ENCODE results near the gene ESD.
"Not testable (repeated sequence)": the region's sequence is repeated elsewhere in the genome, so short reads cannot be mapped to it uniquely, and the experiment has no call there.

ESD gene

GRCh38 chr13:46796515-46797474 lies at the start of gene ESD:
TSS of gene ESD (minus strand) at chr13:46797161. CDS start at chr13:46791413, 5,748 bp downstream.
- peak; percentile 79 for DNase-seq (ENCODE audit: low read depth)

GRCh38 chr13:46846726-46847125 lies 49.8 kb upstream of the ESD start:
- no peak for DNase-seq (ENCODE audit: low read depth)

- no peak for DNase-seq (ENCODE audit: low read depth)
Measured at GRCh38 chr13:46845146-46845545, 48.2 kb upstream of the ESD start.

- DNase-seq (ENCODE audit: low read depth), result no peak
Measured at GRCh38 chr13:46844431-46844830, 47.5 kb upstream of the ESD start.

GRCh38 chr13:46839399-46839798 lies 42.4 kb upstream of the ESD start:
- DNase-seq (ENCODE audit: low read depth), result no peak

- no peak for DNase-seq (ENCODE audit: low read depth)
Measured at GRCh38 chr13:46834657-46835056, 37.7 kb upstream of the ESD start.

- peak; percentile 15 for DNase-seq (ENCODE audit: low read depth)
Measured at GRCh38 chr13:46831588-46832194, 34.7 kb upstream of the ESD start.

GRCh38 chr13:46830405-46831005 lies 33.5 kb upstream of the ESD start:
- DNase-seq (ENCODE audit: low read depth), result no peak

GRCh38 chr13:46822551-46822950 lies 25.6 kb upstream of the ESD start:
- DNase-seq (ENCODE audit: low read depth), result no peak

- DNase-seq (ENCODE audit: low read depth), result no peak
Measured at GRCh38 chr13:46817838-46818476, 21.0 kb upstream of the ESD start.

GRCh38 chr13:46817095-46817494 lies 20.1 kb upstream of the ESD start:
- DNase-seq (ENCODE audit: low read depth), result no peak

- no peak for DNase-seq (ENCODE audit: low read depth)
Measured at GRCh38 chr13:46816371-46816770, 19.4 kb upstream of the ESD start.

GRCh38 chr13:46812301-46812797 lies 15.4 kb upstream of the ESD start:
- DNase-seq (ENCODE audit: low read depth), result no peak

GRCh38 chr13:46810440-46810839 lies 13.5 kb upstream of the ESD start:
- DNase-seq (ENCODE audit: low read depth), result no peak

- DNase-seq (ENCODE audit: low read depth), result not testable (repeated sequence)
Measured at GRCh38 chr13:46804921-46805320, 8.0 kb upstream of the ESD start.

- DNase-seq (ENCODE audit: low read depth), result peak; percentile 71
Measured at GRCh38 chr13:46804391-46804815, 7.4 kb upstream of the ESD start.

- DNase-seq (ENCODE audit: low read depth), result no peak
Measured at GRCh38 chr13:46803586-46803985, 6.6 kb upstream of the ESD start.

GRCh38 chr13:46801858-46802257 lies 4.9 kb upstream of the ESD start:
- DNase-seq (ENCODE audit: low read depth), result no peak

GRCh38 chr13:46799139-46799538 lies 2.2 kb upstream of the ESD start:
- DNase-seq (ENCODE audit: low read depth), result no peak

GRCh38 chr13:46797501-46798237 lies 708 bp upstream of the ESD start:
- DNase-seq (ENCODE audit: low read depth), result no peak

- DNase-seq (ENCODE audit: low read depth), result no peak
Measured at GRCh38 chr13:46796129-46796514, 839 bp downstream of the ESD start.

- DNase-seq (ENCODE audit: low read depth), result no peak
Measured at GRCh38 chr13:46795321-46795720, 1.6 kb downstream of the ESD start.

Data from GM04504 (cell line).